Measurements from ENCODE around the gene SPDEF. TPM values are rescaled to one million over a fixed set of nuclear protein-coding genes. Genes with fewer than 3 reads are reported as not detected.

Gene SPDEF
- total RNA-seq, 4 donors from 2014 or later, result not detected

GRCh38 chr6:34509782-34510181 is 46.3 kb downstream of the SPDEF start:
- TF ChIP-seq POLR2A (IDR thresholded peaks at IDR 0.05), result no peak
- TF ChIP-seq EP300 (IDR thresholded peaks at IDR 0.05), result no peak
- no peak for TF ChIP-seq CTCF (IDR thresholded peaks at IDR 0.05)
- peaks cover 0 to under 1% of the 10 kb centered on the region in 2 donors for H3K27me3 ChIP-seq
- DNase-seq (ENCODE audit: low spot score in 2 of 2), result no peak
- H3K4me3 ChIP-seq, result no peak overlapping the region
- WGBS, 2 donors, result 83 to 90% methylated on average over 4 of the region's 4 CpGs
- H3K27ac ChIP-seq, result no peak overlapping the region
- H3K4me1 ChIP-seq, result peaks cover 0 to 6% (median 2%) of the 10 kb centered on the region in 4 donors
- H3K36me3 ChIP-seq, result no peaks in the 10 kb centered on the region
- peaks cover 0 to 18% (median 0%) of the 10 kb centered on the region in 4 donors for H3K9me3 ChIP-seq

GRCh38 chr6:34508425-34508824 is 47.7 kb downstream of the SPDEF start:
- no peak overlapping the region for H3K27ac ChIP-seq
- H3K27me3 ChIP-seq, result no peaks in the 10 kb centered on the region
- no peak for DNase-seq (ENCODE audit: low spot score in 2 of 2)
- peaks cover 0 to 18% (median 0%) of the 10 kb centered on the region in 4 donors for H3K9me3 ChIP-seq
- H3K4me1 ChIP-seq, result no peaks in the 10 kb centered on the region
- 93 to 94% methylated on average over 3 of the region's 3 CpGs for WGBS, 2 donors
- H3K4me3 ChIP-seq, result no peak overlapping the region
- no peak for TF ChIP-seq EP300 (IDR thresholded peaks at IDR 0.05)
- TF ChIP-seq POLR2A (IDR thresholded peaks at IDR 0.05), result no peak
- no peak for TF ChIP-seq CTCF (IDR thresholded peaks at IDR 0.05)
- H3K36me3 ChIP-seq, result no peaks in the 10 kb centered on the region

GRCh38 chr6:34506718-34507117 is 49.4 kb downstream of the SPDEF start:
- no peaks in the 10 kb centered on the region for H3K27me3 ChIP-seq
- no peaks in the 10 kb centered on the region for H3K4me1 ChIP-seq
- 63 to 68% methylated on average over 5 of the region's 5 CpGs for WGBS, 2 donors
- no peak for TF ChIP-seq CTCF (IDR thresholded peaks at IDR 0.05)
- no peak for TF ChIP-seq POLR2A (IDR thresholded peaks at IDR 0.05)
- TF ChIP-seq EP300 (IDR thresholded peaks at IDR 0.05), result no peak
- peaks cover 0 to 24% (median 0%) of the 10 kb centered on the region in 4 donors for H3K9me3 ChIP-seq
- no peak overlapping the region for H3K27ac ChIP-seq
- DNase-seq (ENCODE audit: low spot score in 2 of 2), result no peak
- H3K36me3 ChIP-seq, result no peaks in the 10 kb centered on the region
- H3K4me3 ChIP-seq, result no peak overlapping the region

GRCh38 chr6:34497411-34497810 is 58.7 kb downstream of the SPDEF start:
- whole genome bisulfite sequencing, 2 donors, result 75 to 80% methylated on average over 10 of the region's 10 CpGs

More at GRCh38 chr6:34497411-34497810, 58.7 kb downstream of the SPDEF start:
- TF ChIP-seq POLR2A (IDR thresholded peaks at IDR 0.05) (no peak), CTCF (IDR thresholded peaks at IDR 0.05) (no peak), EP300 (IDR thresholded peaks at IDR 0.05) (no peak)
- DNase-seq (ENCODE audit: low spot score in 2 of 2), result no peak
- H3K4me3 ChIP-seq, result no peak overlapping the region
- no peaks in the 10 kb centered on the region for H3K36me3 ChIP-seq
- peaks cover 0 to 26% (median 3%) of the 10 kb centered on the region in 4 donors for H3K9me3 ChIP-seq
- H3K27me3 ChIP-seq, result no peaks in the 10 kb centered on the region
- no peaks in the 10 kb centered on the region for H3K4me1 ChIP-seq
- H3K27ac ChIP-seq, result no peak overlapping the region
